MM.1S (cell line): ENCODE data around the gene GCC2.

ENCODE experiments used
- CTCF ChIP-seq: fragments of 300-600 bp; sonication (generic); IDR thresholded peaks from 2 replicates; pipeline ENCODE4 v1.5.1; 2016; ENCODE audit warnings: antibody characterized with exemption, low read length, mixed read lengths
- EZH2 ChIP-seq: fragments of 300-600 bp; sonication (generic); optimal IDR thresholded peaks from 2 replicates; pipeline ENCODE3; 2017; ENCODE audit warnings: low read depth, mild to moderate bottlenecking, antibody characterized with exemption, low read length, mixed read lengths

- TF ChIP-seq CTCF (no peak), EZH2 (no peak)
Observed at GRCh38 chr2:108531674-108532055, 82.7 kb downstream of the GCC2 start.
